Progenitor cell of endocrine pancreas (in vitro differentiated cells): ENCODE results near the gene CYS1. TPM values are rescaled to one million over a fixed set of nuclear protein-coding genes. Genes with fewer than 3 reads are reported as not detected.
"Not testable (repeated sequence)": the region's sequence is repeated elsewhere in the genome, so short reads cannot be mapped to it uniquely, and the experiment has no call there.

Experiments
- DNase-seq: peaks from one replicate; pipeline ENCODE4 v3.0.0; 2021; ENCODE audit warnings: low spot score; ENCODE audit not compliant: unreplicated experiment
- H3K27ac Mint-ChIP-seq: 2 replicates; pipeline ENCODE4 v1.8.0; 2021; ENCODE audit warnings: mild to moderate bottlenecking, moderate library complexity, mixed read lengths
- H3K27me3 Mint-ChIP-seq: 2 replicates; pipeline ENCODE4 v1.8.0; 2021; ENCODE audit warnings: mixed read lengths
- H3K36me3 Mint-ChIP-seq: 2 replicates; pipeline ENCODE4 v1.8.0; 2022; ENCODE audit warnings: mixed read lengths; ENCODE audit not compliant: insufficient read depth
- H3K4me1 Mint-ChIP-seq: 2 replicates; pipeline ENCODE4 v1.8.0; 2021; ENCODE audit warnings: low read depth, mixed read lengths
- H3K4me3 Mint-ChIP-seq: 2 replicates; pipeline ENCODE4 v1.8.0; 2021; ENCODE audit warnings: low read depth, mild to moderate bottlenecking, moderate library complexity, mixed read lengths
- H3K9me3 Mint-ChIP-seq: 2 replicates; pipeline ENCODE4 v1.8.0; 2021; ENCODE audit warnings: low read depth, mixed read lengths
- CTCF ChIP-seq: fragments of 200-600 bp; sonication (generic); IDR thresholded peaks from one replicate; pipeline ENCODE4 v1.5.0; 2021; ENCODE audit warnings: antibody characterized with exemption, mild to moderate bottlenecking; ENCODE audit not compliant: unreplicated experiment
- total RNA-seq: library from RNA; stranded (reverse); gene quantifications from 2 replicates; pipeline ENCODE4 v1.2.1, GENCODE V29; 2021

Gene CYS1
- total RNA-seq, 1 donor from 2014 or later, result 2.3 TPM

GRCh38 chr2:10097352-10098148 lies 17.3 kb upstream of the CYS1 start:
- peak; percentile 48 for DNase-seq
- H3K9me3 Mint-ChIP-seq, result no peaks in the 10 kb centered on the region
- peaks cover 4% of the 10 kb centered on the region for H3K4me1 Mint-ChIP-seq
- no peaks in the 10 kb centered on the region for H3K36me3 Mint-ChIP-seq
- peak; percentile 89 for TF ChIP-seq CTCF
- H3K27me3 Mint-ChIP-seq, result peaks cover 15% of the 10 kb centered on the region
- no peak overlapping the region for H3K4me3 Mint-ChIP-seq
- H3K27ac Mint-ChIP-seq, result peak overlapping the region; percentile 80

- H3K9me3 Mint-ChIP-seq, result no peaks in the 10 kb centered on the region
- H3K4me1 Mint-ChIP-seq, result peaks cover 4% of the 10 kb centered on the region
- peaks cover 16% of the 10 kb centered on the region for H3K27me3 Mint-ChIP-seq
- H3K4me3 Mint-ChIP-seq, result no peak overlapping the region
- no peaks in the 10 kb centered on the region for H3K36me3 Mint-ChIP-seq
- no peak for TF ChIP-seq CTCF
- DNase-seq, result no peak
- no peak overlapping the region for H3K27ac Mint-ChIP-seq
Measured at GRCh38 chr2:10096641-10097040, 16.4 kb upstream of the CYS1 start.

GRCh38 chr2:10095175-10095574 lies 15.0 kb upstream of the CYS1 start:
- no peaks in the 10 kb centered on the region for H3K9me3 Mint-ChIP-seq
- H3K27me3 Mint-ChIP-seq, result peaks cover 14% of the 10 kb centered on the region
- TF ChIP-seq CTCF, result no peak
- H3K4me1 Mint-ChIP-seq, result peaks cover 10% of the 10 kb centered on the region
- no peaks in the 10 kb centered on the region for H3K36me3 Mint-ChIP-seq
- DNase-seq, result no peak
- H3K27ac Mint-ChIP-seq, result no peak overlapping the region
- H3K4me3 Mint-ChIP-seq, result no peak overlapping the region

GRCh38 chr2:10094271-10094814 lies 14.1 kb upstream of the CYS1 start:
- H3K9me3 Mint-ChIP-seq, result no peaks in the 10 kb centered on the region
- no peak overlapping the region for H3K27ac Mint-ChIP-seq
- DNase-seq, result no peak
- no peak overlapping the region for H3K4me3 Mint-ChIP-seq
- no peak for TF ChIP-seq CTCF
- peaks cover 14% of the 10 kb centered on the region for H3K27me3 Mint-ChIP-seq
- no peaks in the 10 kb centered on the region for H3K36me3 Mint-ChIP-seq
- peaks cover 17% of the 10 kb centered on the region for H3K4me1 Mint-ChIP-seq

- H3K27ac Mint-ChIP-seq, H3K9me3 Mint-ChIP-seq, H3K4me3 Mint-ChIP-seq, H3K36me3 Mint-ChIP-seq, H3K27me3 Mint-ChIP-seq, DNase-seq: not testable (repeated sequence)
- H3K4me1 Mint-ChIP-seq, result peaks cover 19% of the 10 kb centered on the region
Measured at GRCh38 chr2:10091889-10092244, 11.7 kb upstream of the CYS1 start.
